Measurements from ENCODE around the gene TSHZ3.

- TF ChIP-seq CTCF (IDR thresholded peaks at IDR 0.05) (no peak), POLR2A (IDR thresholded peaks at IDR 0.05) (no peak)
Observed at GRCh38 chr19:31268751-31269383, 80.4 kb downstream of the TSHZ3 start.

Measured in esophagus squamous epithelium (tissue), 4 donors.